Endothelial cell of umbilical vein (primary cell): Measurements from ENCODE around the gene SEMA3G. TPM values are rescaled to one million over a fixed set of nuclear protein-coding genes. Genes with fewer than 3 reads are reported as not detected.

Source experiments
- BruUV-seq: library from RNA; stranded (reverse); fragments of 400-500 nt; replicated peaks from 2 replicates; lab custom pipeline; 2021; lab: Mats Ljungman, UMichigan
- CTCF ChIA-PET: fragments of 300-600, 350-600 bp; sonication (Branson Sonifier 250); formaldehyde crosslinking; loops from one replicate; lab custom pipeline; 2021; ENCODE audit warnings: antibody characterized with exemption, inconsistent platforms; lab: Charles Lee
- POLR2A ChIA-PET: fragments of 300-600, 350-600 bp; sonication (Branson Sonifier 250); formaldehyde crosslinking; loops from one replicate; lab custom pipeline; 2021; ENCODE audit warnings: antibody characterized with exemption, inconsistent platforms; lab: Charles Lee
- DNase-seq: peaks from one replicate; pipeline ENCODE4 v3.0.0-alpha.2; 2011; ENCODE audit warnings: low read depth, low spot score
- FAIRE-seq: peaks from 2 replicates; lab custom pipeline; 2011; peaks lifted over from hg19 to GRCh38; lab: Jason Lieb, UNC
- H2AFZ ChIP-seq: 2 replicates; pipeline ENCODE4 v1.6.0; 2012; ENCODE audit warnings: low read depth, low read length, control low read depth, inconsistent platforms
- H3K27ac ChIP-seq: 2 replicates; pipeline ENCODE4 v1.5.1; 2011; ENCODE audit warnings: low read depth, mild to moderate bottlenecking, control low read depth, low read length, moderate library complexity; ENCODE audit not compliant: insufficient read depth
- H3K27me3 ChIP-seq, 2 experiments: 2 replicates each; pipeline versions ENCODE4 v1.6.0 to v1.6.1; 2011; ENCODE audit warnings: low read length in 2 of 2, mixed read lengths in 1 of 2; ENCODE audit not compliant: control insufficient read depth in 2 of 2, insufficient read depth in 2 of 2
- H3K36me3 ChIP-seq, 2 experiments: 2 replicates in 1 of 2; 3 replicates in 1 of 2; pipeline ENCODE4 v1.5.1; 2011; ENCODE audit warnings: low read length in 2 of 2, mild to moderate bottlenecking in 1 of 2, moderate library complexity in 1 of 2; ENCODE audit not compliant: control insufficient read depth in 2 of 2, insufficient read depth in 2 of 2; ENCODE audit errors: extremely low read depth in 1 of 2
- H3K4me1 ChIP-seq: 3 replicates; pipeline ENCODE4 v1.5.1; 2011; ENCODE audit warnings: mild to moderate bottlenecking, low read length; ENCODE audit not compliant: control insufficient read depth, insufficient read depth; ENCODE audit errors: extremely low read depth
- H3K4me2 ChIP-seq: 2 replicates; pipeline ENCODE4 v1.6.1; 2011; ENCODE audit warnings: low read length, control low read depth, mixed read lengths; ENCODE audit not compliant: insufficient read depth
- H3K4me3 ChIP-seq, 3 experiments: fragments of 200-600 bp in 1 of 3; sonication (generic), shearing (Covaris generic) in 1 of 3; replicated peaks in 1 of 3; 2 replicates each; pipeline ENCODE4 v1.5.1; 2011 to 2016; ENCODE audit warnings: control low read depth in 3 of 3, low read length in 3 of 3, mild to moderate bottlenecking in 2 of 3, inconsistent platforms in 1 of 3, low read depth in 1 of 3, moderate library complexity in 1 of 3; ENCODE audit not compliant: insufficient read depth in 1 of 3
- H3K79me2 ChIP-seq: 2 replicates; pipeline ENCODE4 v1.6.0; 2012; ENCODE audit warnings: low read length, inconsistent platforms; ENCODE audit not compliant: control insufficient read depth, insufficient read depth
- H3K9ac ChIP-seq: replicated peaks from 2 replicates; pipeline ENCODE3; 2011; ENCODE audit warnings: low read length, control low read depth; ENCODE audit not compliant: insufficient read depth; ENCODE audit errors: extremely low read depth
- H3K9me1 ChIP-seq: replicated peaks from 3 replicates; pipeline ENCODE4 v1.6.0; 2011; ENCODE audit warnings: mild to moderate bottlenecking, low read length; ENCODE audit not compliant: control insufficient read depth, insufficient read depth; ENCODE audit errors: extremely low read depth
- H3K9me3 ChIP-seq: replicated peaks from 2 replicates; pipeline ENCODE4 v1.5.1; 2012; ENCODE audit warnings: low read length, inconsistent platforms; ENCODE audit not compliant: control insufficient read depth, insufficient read depth
- H4K20me1 ChIP-seq: replicated peaks from 2 replicates; pipeline ENCODE3; 2011; ENCODE audit warnings: mild to moderate bottlenecking, low read length; ENCODE audit not compliant: control insufficient read depth, insufficient read depth; ENCODE audit errors: extremely low read depth
- CTCF ChIP-seq, 2 donors: IDR thresholded peaks; 1 replicate in 1 of 2; 2 replicates in 1 of 2; pipeline ENCODE4 v1.5.1; 2011; ENCODE audit warnings: low read length in 2 of 2, mild to moderate bottlenecking in 2 of 2, moderate library complexity in 2 of 2, control low read depth in 1 of 2, inconsistent platforms in 1 of 2, low read depth in 1 of 2; ENCODE audit not compliant: insufficient read depth in 1 of 2; ENCODE audit errors: extremely low read depth in 1 of 2
- FOS ChIP-seq: IDR thresholded peaks from 2 replicates; pipeline ENCODE4 v1.6.1; 2011; ENCODE audit warnings: mild to moderate bottlenecking, low read length, moderate library complexity, borderline replicate concordance; ENCODE audit not compliant: insufficient read depth
- GATA2 ChIP-seq: IDR thresholded peaks from 2 replicates; pipeline ENCODE4 v1.7.0; 2011; ENCODE audit warnings: low read depth, mild to moderate bottlenecking, moderate library complexity, mixed read lengths, low read length; ENCODE audit not compliant: insufficient read length, insufficient read depth
- JUN ChIP-seq: IDR thresholded peaks from 2 replicates; pipeline ENCODE4 v1.6.1; 2011; ENCODE audit warnings: borderline replicate concordance, low read depth; ENCODE audit not compliant: insufficient read length, insufficient read depth
- MYC ChIP-seq: IDR thresholded peaks from one replicate; pipeline ENCODE4 v1.6.1; 2011; ENCODE audit warnings: mild to moderate bottlenecking, low read depth, low read length
- dilution Hi-C: fragments of 300-500 bp; cut with MboI; formaldehyde crosslinking; loops from one replicate; pipeline ENCODE4 v1.15.0; 2019; ENCODE audit warnings: low sequenced_read_pairs; ENCODE audit not compliant: extremely low pct_ligation_motif_present
- intact Hi-C: fragments of 100-400 bp; cut with micrococcal nuclease; formaldehyde crosslinking; loops from one replicate; pipeline ENCODE4 v1.10.0; 2022
- polyA plus RNA-seq, 4 experiments: library from polyadenylated mRNA; depleted of rRNA in 3 of 4; stranded (reverse) in 3 of 4; unstranded in 1 of 4; fragments of >200 nt; gene quantifications; 2 replicates each; pipeline versions ENCODE4 v1.2.1 to v1.2.3, GENCODE V29; 2011 to 2012; ENCODE audit warnings: missing spikeins in 1 of 4
- total RNA-seq: library from RNA; stranded (reverse); gene quantifications from 2 replicates; pipeline ENCODE4 v1.2.3, GENCODE V29; 2021

SEMA3G gene
- total and polyA plus RNA-seq, 2 donors (not counting 3 experiments of a cell fraction or from before 2014, with no cell fraction given), result 22.6 to 27.9 TPM

DNA sequence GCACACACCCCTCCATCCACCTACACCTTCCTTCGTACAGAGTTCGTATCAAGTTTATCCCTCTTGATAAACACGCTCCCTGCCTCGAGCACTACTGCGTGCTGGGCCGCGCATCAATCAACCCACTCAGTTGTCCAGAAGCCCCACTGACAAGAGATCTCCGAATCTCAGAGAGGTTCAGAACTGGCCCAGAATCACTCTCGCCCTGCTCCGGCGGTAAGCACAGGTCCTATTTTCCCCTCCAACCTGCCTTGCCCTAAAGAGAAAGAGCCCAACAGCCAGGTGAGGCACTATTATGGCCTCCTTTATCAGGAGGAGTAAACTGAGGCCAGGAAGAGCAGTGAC lies 10.0 kb upstream of the SEMA3G start:
- ChIA-PET CTCF (no interaction called here), POLR2A (no interaction called here)
- DNase-seq, result no peak
- Histone ChIP-seq H4K20me1 (no peaks in the 10 kb centered on the region), H3K4me1 (peaks cover 17% of the 10 kb centered on the region), H3K9me3 (no peaks in the 10 kb centered on the region), H3K4me2 (peak overlapping the region; percentile 86), H3K9me1 (no peaks in the 10 kb centered on the region), H3K27ac (peak overlapping the region; percentile 69), H3K36me3 (peaks cover 14 to 19% of the 10 kb centered on the region in 2 experiments), H3K9ac (peak overlapping the region; percentile 68), H3K27me3 (no peaks in the 10 kb centered on the region), H3K4me3 (peak overlapping the region; percentile 47 to 97 (median 62)), H3K79me2 (peaks cover 38% of the 10 kb centered on the region), H2AFZ (peak overlapping the region; percentile 99)
- no peak for FAIRE-seq
- intact Hi-C loops (loop anchor here (5.0 kb wide), 1 partner anchor 42 kb away; the partner anchor contains the start of gene STAB1), dilution Hi-C loops (no loop called here)
- TSS peak; percentile 28 for BruUV-seq
- no peak for TF ChIP-seq JUN
- no peak for TF ChIP-seq CTCF (IDR thresholded peaks at IDR 0.05; ENCODE audit: extremely low read depth in 1 of 2, insufficient read depth in 1 of 2, low read depth in 1 of 2, low read length in 2 of 2)
- TF ChIP-seq FOS, result no peak
- TF ChIP-seq GATA2, result no peak
- TF ChIP-seq MYC, result no peak
